Fibroblast of lung (primary cell): ENCODE data around the gene DZIP1.

Experiments
- EZH2 ChIP-seq: IDR thresholded peaks from 2 replicates; pipeline ENCODE4 v1.5.1; 2012; ENCODE audit warnings: low read length, control low read depth, mild to moderate bottlenecking; ENCODE audit errors: missing control alignments
- TF ChIP-seq, protein P1 (sequence below), 2 donors: IDR thresholded peaks in 1 of 2; conservative IDR thresholded peaks in 1 of 2; 1 replicate in 1 of 2; 2 replicates in 1 of 2; pipeline ENCODE4 v1.5.1; 2011 to 2012; ENCODE audit warnings: low read length in 2 of 2, control low read depth in 1 of 2, inconsistent platforms in 1 of 2, low read depth in 1 of 2, mild to moderate bottlenecking in 1 of 2

DNA sequence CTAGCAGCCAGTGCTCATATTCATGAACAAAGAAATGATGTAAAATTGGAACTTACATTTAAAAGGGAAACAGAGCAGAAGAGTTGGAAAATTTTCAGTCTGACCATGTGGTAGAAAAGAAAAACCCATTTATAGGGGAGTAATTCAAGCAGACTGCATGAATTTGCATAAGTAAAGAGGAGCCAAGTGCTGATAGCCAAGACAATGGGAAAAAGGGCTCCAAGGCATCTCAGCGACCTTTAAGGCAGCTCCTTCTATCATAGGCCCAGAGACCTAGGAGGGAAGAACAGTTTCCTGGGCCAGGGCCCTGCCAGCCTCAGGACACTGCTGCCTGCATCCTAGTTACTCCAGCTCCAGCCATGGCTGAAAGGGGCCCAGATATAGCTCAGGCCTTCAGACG lies 39.9 kb upstream of the DZIP1 start:
- TF ChIP-seq EZH2 = no peak
- TF ChIP-seq, protein P1, sequence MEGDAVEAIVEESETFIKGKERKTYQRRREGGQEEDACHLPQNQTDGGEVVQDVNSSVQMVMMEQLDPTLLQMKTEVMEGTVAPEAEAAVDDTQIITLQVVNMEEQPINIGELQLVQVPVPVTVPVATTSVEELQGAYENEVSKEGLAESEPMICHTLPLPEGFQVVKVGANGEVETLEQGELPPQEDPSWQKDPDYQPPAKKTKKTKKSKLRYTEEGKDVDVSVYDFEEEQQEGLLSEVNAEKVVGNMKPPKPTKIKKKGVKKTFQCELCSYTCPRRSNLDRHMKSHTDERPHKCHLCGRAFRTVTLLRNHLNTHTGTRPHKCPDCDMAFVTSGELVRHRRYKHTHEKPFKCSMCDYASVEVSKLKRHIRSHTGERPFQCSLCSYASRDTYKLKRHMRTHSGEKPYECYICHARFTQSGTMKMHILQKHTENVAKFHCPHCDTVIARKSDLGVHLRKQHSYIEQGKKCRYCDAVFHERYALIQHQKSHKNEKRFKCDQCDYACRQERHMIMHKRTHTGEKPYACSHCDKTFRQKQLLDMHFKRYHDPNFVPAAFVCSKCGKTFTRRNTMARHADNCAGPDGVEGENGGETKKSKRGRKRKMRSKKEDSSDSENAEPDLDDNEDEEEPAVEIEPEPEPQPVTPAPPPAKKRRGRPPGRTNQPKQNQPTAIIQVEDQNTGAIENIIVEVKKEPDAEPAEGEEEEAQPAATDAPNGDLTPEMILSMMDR (conservative IDR thresholded peaks at IDR 0.05 in 1 of 2, IDR thresholded peaks at IDR 0.05 in 1 of 2; ENCODE audit: low read depth in 1 of 2, low read length in 2 of 2) = no peak
